ENCODE data around the gene FBXO10.
A peak's percentile ranks its signal among the peaks of the same experiment; 100 is the strongest.

GRCh38 chr9:37508834-37509206, 67.4 kb downstream of the FBXO10 start:
- TF ChIP-seq CTCF (IDR thresholded peaks at IDR 0.05) (peak in 1 of 12 donors; percentile 23), POLR2A (IDR thresholded peaks at IDR 0.05) (no peak)

All from heart left ventricle (tissue), 13 donors.